Measurements from ENCODE around the gene NCOA5.

NCOA5 gene

DNA sequence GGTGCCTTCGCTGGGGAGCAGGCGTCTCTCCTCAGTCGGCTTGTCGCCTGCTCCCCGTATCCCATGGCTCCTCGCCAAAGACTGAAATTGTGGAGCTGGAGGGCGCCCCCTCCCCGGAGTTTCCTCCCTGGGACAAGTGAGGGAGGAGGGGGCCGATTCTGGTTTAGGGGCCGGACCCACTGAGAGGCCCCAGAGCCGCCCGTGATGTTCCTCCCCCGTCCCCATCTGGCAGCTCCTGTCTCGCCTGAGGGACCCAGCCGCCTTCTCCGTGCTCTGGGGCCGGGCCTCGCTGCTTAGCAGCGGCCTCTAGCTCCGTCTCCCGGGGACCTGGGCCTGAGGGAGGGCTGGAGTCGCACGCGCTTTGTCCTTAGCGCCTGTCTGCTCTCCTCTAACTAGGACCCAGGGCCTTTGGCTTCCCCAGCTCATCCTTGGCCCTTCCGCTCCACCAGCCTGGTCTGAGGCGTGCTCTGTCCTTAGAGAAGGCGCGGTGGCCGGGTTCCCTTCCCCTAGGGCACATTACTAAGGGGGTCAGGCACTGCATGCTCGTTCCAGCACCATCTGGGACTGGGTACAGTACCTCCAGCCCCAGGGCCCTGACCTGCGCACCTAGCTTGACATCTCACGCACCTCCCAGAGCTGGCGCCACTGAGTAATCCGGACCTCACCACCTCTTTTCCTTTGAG lies 31.0 kb downstream of the NCOA5 start:
- peak; percentile 30 for DNase-seq

GRCh38 chr20:46057856-46058598 lies 31.7 kb downstream of the NCOA5 start:
- peak; percentile 80 for DNase-seq

DNA sequence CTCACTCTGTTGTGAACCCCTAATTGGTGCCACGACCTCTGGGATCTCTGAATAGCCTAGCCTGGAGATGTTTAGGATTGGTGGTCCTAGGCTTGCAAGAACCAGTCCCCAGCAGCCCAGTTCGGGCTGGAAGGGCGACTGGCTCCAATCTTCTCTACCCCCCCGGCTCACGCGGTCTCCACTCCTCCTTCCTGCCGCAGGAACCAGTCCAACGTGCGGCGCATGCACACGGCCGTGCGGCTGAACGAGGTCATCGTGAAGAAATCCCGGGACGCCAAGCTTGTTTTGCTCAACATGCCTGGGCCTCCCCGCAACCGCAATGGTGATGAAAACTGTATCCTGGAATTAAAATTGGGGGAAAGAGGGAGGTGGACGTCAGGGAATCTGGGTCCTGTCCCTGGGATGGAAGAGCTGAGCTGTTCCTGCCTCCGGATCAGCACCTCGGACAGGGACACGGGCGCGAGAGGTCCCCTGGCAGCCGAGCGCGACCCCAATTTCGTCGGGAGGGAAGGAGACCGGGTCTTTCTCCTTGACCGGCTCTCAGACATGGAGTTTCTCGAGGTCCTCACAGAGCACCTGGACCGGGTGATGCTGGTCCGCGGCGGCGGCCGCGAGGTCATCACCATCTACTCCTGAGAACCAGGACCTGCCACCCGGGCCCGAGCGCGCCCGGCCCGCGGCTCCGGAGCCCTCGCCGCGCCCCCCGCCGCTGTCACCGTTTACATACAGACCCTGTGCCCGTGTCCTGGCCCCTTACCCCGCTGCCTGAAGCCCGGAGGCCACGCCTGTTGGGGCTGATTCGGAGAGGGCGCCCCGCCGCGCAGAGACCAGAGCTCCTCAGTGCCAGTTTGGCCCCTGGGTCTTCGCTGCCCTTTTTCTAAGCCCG lies 32.5 kb downstream of the NCOA5 start:
- no peak for DNase-seq

DNA sequence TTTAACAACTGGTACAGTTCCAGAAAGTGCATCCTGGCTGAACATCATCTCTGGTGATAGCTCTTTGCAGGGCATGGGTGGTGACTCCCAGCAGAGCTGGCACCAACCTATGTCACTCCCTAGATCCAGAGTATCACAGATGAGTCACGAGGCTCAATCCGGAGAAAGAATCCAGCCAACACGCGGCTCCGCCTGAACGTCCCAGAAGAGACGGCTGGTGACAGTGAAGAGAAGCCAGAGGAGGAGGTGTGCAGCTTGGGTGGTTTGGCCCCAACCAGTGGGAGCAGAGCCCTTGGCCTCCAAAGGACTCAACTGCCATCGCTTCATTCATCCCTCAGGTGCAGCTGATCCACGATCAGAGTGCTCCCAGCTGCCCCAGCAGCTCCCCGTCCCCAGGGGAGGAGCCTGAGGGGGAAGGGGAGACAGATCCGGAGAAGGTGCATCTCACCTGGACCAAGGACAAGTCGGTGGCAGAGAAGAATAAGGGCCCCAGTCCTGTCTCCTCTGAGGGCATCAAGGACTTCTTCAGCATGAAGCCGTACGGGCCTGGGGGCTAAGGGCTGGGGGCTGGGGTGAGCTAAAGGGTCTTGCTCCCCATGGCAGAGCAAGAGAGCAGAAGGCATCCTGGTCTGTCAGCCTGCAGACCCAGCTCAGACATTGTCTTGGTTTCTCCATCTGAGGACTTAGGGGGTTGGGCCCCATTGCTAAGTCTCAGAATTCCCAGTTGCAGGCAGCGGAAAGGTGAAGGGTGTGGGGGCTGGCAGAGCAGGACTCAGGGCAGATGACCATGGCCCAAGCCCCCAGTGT lies 33.5 kb downstream of the NCOA5 start:
- no peak for DNase-seq

- DNase-seq, result no peak
Measured at GRCh38 chr20:46055269-46055668, 34.5 kb downstream of the NCOA5 start.

- DNase-seq, result no peak
Measured at GRCh38 chr20:46054606-46055005, 35.2 kb downstream of the NCOA5 start.

DNA sequence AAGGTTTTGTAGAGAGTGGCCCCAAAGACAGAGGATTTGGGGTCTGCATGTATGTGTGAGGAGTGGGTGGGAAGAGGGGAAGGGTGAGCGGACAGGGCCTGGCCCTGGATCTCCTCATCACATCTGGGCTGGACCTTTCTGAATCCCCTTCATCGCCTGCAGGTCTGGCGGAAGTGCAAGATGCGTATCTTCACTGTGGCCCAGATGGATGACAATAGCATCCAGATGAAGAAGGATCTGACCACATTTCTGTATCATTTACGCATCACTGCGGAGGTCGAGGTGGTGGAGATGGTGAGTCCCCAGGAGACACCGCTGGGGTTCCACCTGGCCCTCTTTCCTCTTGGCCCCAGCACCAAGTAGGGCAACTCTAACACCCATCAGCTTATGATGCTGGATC lies 36.3 kb downstream of the NCOA5 start:
- no peak for DNase-seq

DNA sequence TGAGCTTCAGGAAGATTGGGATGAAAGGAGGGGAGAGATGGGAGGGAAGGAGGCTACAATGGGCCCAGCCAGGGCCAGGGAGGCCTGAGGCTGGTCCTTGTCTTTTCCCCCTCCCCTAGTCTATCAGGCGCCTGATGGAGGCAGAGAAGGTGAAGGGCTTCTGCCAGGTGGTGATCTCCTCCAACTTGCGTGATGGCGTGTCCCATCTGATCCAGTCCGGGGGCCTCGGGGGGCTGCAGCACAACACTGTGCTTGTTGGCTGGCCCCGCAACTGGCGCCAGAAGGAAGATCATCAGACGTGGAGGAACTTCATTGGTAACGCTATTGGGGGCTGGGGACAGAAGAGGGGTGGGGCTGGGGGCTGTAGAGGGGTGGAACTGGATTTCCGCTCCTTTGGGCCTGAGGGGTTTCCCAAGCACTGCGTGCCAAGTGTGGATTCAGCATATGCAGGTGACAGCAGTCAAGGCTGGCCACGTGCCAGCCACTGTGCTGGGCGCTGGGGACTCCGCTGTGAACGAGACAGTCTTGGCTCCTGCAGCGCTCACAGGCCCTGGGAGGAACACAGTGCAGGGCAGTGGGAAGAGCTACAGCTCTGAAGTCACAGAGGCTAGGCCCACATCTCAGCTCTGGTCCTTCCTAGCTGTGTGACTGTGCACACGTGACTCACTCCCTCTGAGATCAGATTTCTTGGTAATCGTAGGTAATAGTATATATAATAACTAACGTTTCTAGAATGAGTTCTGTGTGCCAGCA lies 38.0 kb downstream of the NCOA5 start:
- DNase-seq, result no peak

GRCh38 chr20:46050885-46051284 lies 38.9 kb downstream of the NCOA5 start:
- DNase-seq, result no peak

- no peak for DNase-seq
Measured at GRCh38 chr20:46050444-46050843, 39.3 kb downstream of the NCOA5 start.

GRCh38 chr20:46049815-46050214 lies 39.9 kb downstream of the NCOA5 start:
- no peak for DNase-seq

- no peak for DNase-seq
Measured at GRCh38 chr20:46049190-46049589, 40.6 kb downstream of the NCOA5 start.

DNA sequence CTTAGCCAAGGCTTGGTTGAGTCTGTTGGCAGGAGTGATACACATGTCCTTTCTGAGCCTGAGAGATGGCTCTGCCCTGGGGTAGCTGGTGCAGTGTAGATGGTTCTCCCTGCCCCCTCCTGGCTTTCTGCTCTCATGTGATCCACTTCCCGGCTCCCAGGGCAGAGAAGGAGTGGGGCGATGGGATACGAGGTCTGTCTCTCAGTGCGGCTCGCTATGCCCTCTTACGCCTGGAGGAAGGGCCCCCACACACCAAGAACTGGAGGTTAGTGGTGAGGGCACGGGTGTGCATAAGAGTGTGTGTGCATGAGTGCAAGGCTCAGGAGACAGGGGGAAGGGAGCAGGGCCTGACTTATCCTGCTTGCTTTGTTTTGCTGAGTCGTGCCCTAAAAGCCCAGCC lies 41.9 kb downstream of the NCOA5 start:
- no peak for DNase-seq

- no peak for DNase-seq
Measured at GRCh38 chr20:46046588-46047310, 43.0 kb downstream of the NCOA5 start.

DNA sequence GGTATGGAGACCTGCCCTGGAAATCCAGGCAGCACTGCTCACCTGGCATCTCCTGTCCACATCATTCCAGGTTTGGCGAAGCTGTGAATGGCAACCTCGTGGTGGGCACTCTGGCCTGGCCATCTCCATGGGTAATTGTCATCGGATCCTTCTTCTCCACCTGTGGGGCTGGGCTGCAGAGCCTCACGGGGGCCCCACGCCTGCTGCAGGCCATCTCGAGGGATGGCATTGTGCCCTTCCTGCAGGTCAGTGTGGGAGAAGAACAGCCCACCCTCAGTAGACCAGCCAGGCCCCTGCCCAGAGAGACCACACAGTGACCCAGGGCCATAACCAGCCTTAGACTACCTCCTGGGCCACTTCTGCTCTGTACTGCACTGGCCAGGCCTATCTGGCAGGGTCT lies 44.9 kb downstream of the NCOA5 start:
- no peak for DNase-seq

DNA sequence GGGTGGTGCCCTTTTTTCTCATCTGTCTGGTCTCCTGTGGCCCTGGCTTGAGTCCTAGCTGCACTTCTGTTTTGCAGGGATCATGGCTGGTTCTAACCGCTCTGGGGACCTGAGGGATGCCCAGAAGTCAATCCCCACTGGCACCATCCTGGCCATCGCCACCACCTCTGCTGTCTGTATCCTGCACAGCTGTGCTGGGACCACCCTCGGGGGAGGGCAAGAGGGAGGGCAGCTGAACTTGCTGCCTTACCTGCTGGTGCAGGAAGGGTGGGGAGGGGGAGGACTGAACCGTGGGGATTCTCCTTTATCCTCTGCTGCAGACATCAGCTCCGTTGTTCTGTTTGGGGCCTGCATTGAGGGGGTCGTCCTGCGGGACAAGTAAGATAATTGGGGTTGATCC lies 46.2 kb downstream of the NCOA5 start:
- no peak for DNase-seq

GRCh38 chr20:46040902-46041535 lies 48.7 kb downstream of the NCOA5 start:
- no peak for DNase-seq

GRCh38 chr20:46037036-46037435 lies 52.7 kb downstream of the NCOA5 start:
- no peak for DNase-seq

DNA sequence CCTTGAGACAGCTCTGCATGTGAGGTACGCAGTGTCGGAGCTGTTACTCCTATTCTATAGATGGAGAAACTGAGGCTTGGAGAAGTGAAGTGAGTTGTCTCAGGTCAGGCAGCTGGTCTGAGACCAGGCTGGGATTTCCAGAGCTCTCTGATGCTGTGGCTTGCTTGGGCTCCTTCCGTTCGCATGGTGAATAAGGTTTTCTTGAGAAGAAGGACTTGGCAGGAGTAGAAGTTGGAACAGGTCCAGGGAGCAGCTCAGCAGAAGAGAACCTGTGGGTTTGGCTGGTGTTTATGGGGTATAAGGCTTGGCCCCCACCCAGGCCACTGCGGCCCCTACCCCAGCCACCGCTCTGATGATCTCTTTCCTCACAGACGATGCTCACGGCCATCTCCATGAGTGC lies 53.4 kb downstream of the NCOA5 start:
- no peak for DNase-seq

DNA sequence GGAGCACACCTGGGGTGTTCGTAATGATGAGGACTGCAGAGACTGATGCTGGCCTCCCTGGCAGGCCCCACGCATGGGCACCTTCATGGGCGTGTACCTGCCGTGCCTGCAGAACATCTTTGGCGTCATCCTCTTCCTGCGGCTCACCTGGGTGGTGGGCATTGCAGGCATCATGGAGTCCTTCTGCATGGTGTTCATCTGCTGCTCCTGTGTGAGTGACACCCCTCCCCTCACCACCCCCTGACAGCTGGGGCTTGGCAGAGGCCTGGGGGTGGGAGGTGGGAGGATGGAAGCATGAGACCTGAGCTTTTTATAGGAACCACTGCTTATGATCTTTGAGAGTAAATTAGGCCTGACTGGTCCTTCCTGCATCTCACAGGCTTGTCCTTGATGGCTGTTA lies 54.0 kb downstream of the NCOA5 start:
- no peak for DNase-seq

DNA sequence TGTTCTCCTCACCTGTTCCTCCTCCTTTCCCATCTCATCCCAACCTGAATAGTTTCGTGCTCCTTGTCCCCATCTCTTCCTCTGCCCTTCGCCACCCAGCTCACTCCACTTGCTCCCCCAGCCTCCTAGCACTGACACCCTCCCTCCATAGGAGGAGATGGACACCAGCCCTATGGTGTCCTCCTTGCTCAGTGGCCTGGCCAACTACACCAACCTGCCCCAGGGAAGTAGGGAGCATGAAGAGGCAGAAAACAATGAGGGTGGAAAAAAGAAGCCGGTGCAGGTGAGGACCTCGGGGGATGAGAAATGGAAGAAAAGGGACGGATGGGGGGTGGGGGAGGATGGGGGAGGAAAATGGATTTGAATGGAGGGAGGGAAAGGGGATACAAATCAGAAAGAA lies 54.5 kb downstream of the NCOA5 start:
- no peak for DNase-seq
